Chondrocyte (in vitro differentiated cells): Measurements from ENCODE around the gene AIFM1. TPM values are rescaled to one million over a fixed set of nuclear protein-coding genes. Genes with fewer than 3 reads are reported as not detected.

ENCODE experiments used
- DNase-seq: peaks from one replicate; pipeline ENCODE4 v3.0.0; 2021; ENCODE audit warnings: mixed read lengths, low spot score
- H3K27ac Mint-ChIP-seq: one replicate; pipeline ENCODE4 v1.8.0; 2021; ENCODE audit warnings: mild to moderate bottlenecking, moderate library complexity, mixed read lengths; ENCODE audit not compliant: unreplicated experiment
- H3K27me3 Mint-ChIP-seq: 2 replicates; pipeline ENCODE4 v1.8.0; 2021; ENCODE audit warnings: low read depth, mixed read lengths
- H3K36me3 Mint-ChIP-seq: 2 replicates; pipeline ENCODE4 v1.8.0; 2021; ENCODE audit warnings: low read depth, mixed read lengths
- H3K4me1 Mint-ChIP-seq: 2 replicates; pipeline ENCODE4 v1.8.0; 2021; ENCODE audit warnings: low read depth, mild to moderate bottlenecking, mixed read lengths
- H3K4me3 Mint-ChIP-seq: one replicate; pipeline ENCODE4 v1.8.0; 2021; ENCODE audit warnings: mild to moderate bottlenecking, moderate library complexity, mixed read lengths; ENCODE audit not compliant: unreplicated experiment
- H3K9me3 Mint-ChIP-seq: 2 replicates; pipeline ENCODE4 v1.8.0; 2021; ENCODE audit warnings: low read depth, mixed read lengths
- total RNA-seq: library from RNA; stranded (reverse); gene quantifications from 3 replicates; pipeline ENCODE4 v1.2.1, GENCODE V29; 2021
- TF ChIP-seq, protein P1 (sequence below): fragments of 200-600 bp; sonication (generic); IDR thresholded peaks from 2 replicates; pipeline ENCODE4 v1.5.0; 2021; ENCODE audit warnings: antibody characterized with exemption, mild to moderate bottlenecking, moderate library complexity

The AIFM1 gene
- total RNA-seq, 1 donor from 2014 or later = 29.2 TPM

DNA sequence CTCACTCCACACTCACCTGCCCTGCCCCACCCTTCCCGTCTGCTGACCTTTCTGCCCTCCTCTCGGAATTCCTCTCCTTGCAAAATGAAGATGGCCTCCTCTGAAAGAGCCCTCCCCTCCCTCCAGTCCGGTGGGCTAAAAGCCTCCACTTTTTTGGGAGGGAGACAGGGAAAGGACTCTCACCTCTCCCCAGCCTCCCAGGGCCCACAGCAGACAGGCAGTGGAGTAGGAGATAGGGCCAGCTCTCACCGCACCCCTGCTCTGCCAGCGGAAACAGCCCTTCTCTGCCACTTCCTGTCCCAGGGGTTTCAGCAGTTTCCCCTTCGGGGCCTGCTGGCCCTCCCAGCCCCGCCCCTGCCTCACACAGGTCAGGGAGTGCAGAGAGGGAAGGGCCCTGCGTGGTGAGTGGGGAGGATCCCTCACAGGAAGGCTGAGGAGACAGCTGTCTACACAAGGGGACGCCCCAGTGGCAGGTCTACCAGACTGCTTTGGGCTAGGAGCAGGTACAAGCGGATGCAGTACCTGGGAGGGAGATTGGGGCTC is 73.6 kb downstream of the AIFM1 start:
- no peaks in the 10 kb centered on the region for H3K9me3 Mint-ChIP-seq
- TF ChIP-seq, protein P1, sequence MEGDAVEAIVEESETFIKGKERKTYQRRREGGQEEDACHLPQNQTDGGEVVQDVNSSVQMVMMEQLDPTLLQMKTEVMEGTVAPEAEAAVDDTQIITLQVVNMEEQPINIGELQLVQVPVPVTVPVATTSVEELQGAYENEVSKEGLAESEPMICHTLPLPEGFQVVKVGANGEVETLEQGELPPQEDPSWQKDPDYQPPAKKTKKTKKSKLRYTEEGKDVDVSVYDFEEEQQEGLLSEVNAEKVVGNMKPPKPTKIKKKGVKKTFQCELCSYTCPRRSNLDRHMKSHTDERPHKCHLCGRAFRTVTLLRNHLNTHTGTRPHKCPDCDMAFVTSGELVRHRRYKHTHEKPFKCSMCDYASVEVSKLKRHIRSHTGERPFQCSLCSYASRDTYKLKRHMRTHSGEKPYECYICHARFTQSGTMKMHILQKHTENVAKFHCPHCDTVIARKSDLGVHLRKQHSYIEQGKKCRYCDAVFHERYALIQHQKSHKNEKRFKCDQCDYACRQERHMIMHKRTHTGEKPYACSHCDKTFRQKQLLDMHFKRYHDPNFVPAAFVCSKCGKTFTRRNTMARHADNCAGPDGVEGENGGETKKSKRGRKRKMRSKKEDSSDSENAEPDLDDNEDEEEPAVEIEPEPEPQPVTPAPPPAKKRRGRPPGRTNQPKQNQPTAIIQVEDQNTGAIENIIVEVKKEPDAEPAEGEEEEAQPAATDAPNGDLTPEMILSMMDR = no peak
- no peak for DNase-seq
- no peak overlapping the region for H3K4me3 Mint-ChIP-seq
- no peaks in the 10 kb centered on the region for H3K27me3 Mint-ChIP-seq
- peak overlapping the region; percentile 20 for H3K27ac Mint-ChIP-seq
- H3K4me1 Mint-ChIP-seq = peaks cover 3% of the 10 kb centered on the region
- H3K36me3 Mint-ChIP-seq = no peaks in the 10 kb centered on the region

DNA sequence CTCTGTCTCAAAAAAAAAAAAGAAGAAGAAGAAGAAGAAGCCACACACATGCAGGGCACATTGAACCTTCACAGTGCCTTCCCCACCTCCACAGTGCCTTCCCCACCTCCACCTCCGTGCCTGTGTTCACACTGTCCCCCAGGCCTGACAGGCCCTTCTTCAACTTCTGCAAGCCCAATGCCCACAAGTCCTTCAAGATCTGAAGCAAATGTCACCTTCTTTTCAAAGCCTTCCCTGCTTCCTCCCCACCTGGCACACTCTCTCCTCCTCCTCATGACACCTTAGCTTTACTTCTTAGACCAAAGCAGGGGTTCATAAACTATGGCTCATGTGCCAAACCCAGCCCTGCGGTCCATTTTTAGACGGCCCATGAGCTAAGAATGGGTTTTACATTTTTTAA is 75.3 kb downstream of the AIFM1 start:
- Mint-ChIP-seq H3K9me3 (no peaks in the 10 kb centered on the region), H3K4me3 (no peak overlapping the region), H3K27me3 (no peaks in the 10 kb centered on the region), H3K4me1 (peaks cover 14% of the 10 kb centered on the region), H3K27ac (no peak overlapping the region), H3K36me3 (no peaks in the 10 kb centered on the region)
- DNase-seq = no peak
- TF ChIP-seq, protein P1 = no peak

DNA sequence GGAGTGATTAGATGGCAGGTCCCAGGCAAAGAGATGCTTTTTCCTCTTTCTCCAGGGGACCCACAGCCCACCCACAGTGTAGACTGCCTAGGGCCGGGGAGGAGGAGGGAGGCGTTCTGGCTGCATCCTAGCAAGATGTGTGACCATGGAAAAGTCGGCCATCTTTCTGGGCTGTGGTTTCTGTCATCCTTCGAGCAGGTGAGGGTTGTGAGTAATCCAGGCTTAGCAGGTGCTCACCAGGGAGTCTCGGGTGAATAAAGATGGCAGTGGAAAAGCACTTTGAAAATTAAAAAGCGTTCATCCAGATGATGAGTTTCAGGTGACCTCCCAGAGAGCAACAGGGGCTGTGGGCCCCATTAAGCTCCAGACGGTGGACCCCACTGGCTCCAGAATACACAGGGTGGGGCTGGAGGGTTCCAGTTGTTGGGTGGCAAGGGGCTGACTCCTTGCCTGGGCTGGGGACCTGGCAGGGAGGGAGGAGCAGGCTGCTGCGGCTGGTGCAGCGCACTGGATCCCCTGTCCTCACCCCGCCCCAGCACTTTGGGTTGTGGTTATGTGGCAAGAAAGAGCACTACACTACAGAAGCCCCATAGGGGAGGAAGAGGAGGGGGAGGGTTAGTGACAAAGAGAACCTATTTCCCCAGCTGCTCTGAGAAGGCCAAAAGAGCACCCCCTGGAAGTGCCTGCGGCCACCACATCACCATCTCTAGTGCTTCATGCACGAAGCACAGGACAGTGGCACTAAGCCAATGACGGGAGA is 79.0 kb downstream of the AIFM1 start:
- no peak overlapping the region for H3K4me3 Mint-ChIP-seq
- H3K9me3 Mint-ChIP-seq = no peaks in the 10 kb centered on the region
- TF ChIP-seq, protein P1 = no peak
- no peak overlapping the region for H3K27ac Mint-ChIP-seq
- H3K36me3 Mint-ChIP-seq = no peaks in the 10 kb centered on the region
- H3K27me3 Mint-ChIP-seq = no peaks in the 10 kb centered on the region
- peaks cover 30% of the 10 kb centered on the region for H3K4me1 Mint-ChIP-seq
- no peak for DNase-seq

DNA sequence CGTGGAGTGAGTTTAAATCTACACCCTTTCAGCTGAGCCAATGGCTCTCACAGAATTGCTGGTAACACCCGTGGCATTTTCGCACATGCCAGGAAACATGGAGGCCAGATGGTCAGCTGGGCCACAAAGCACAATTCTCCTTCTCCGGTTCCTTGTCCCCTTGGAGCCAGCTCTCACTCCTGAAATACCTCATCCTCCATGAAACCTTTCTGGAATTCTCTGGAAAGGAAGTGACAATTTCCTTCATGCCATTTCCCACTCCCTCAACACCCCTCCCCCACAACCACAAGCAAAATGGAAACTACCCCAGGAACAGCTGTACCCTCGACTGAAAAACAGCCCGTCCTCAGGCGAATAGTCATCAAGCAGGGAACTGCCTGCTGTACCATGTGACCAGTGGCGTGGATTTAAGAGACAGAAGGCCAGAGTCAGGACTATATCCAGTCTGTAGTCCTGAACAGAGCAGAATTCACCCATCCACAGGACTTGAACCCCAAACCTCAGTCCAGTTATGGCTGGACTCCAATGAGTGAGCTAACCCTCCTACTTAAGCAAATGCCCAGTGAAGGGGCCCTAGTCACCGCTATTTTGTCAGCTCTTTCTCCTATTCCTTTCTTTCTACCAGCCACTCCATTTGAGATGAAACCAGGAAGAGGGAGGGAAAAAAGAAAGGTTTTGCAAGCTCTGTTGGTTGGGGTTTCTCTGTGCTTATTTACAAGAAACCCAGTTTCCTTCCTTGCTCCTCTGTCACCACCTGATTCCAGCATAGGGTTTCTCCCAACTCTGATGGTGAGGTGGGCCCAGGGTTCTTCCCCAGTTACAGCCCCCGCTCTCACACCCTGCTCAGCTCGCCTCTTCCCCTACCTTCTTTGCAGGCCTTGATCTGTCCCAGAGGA is 79.8 kb downstream of the AIFM1 start:
- DNase-seq = no peak
- Mint-ChIP-seq H3K4me1 (peaks cover 35% of the 10 kb centered on the region), H3K9me3 (no peaks in the 10 kb centered on the region), H3K27me3 (no peaks in the 10 kb centered on the region), H3K36me3 (no peaks in the 10 kb centered on the region), H3K4me3 (no peak overlapping the region), H3K27ac (peak overlapping the region; percentile 80)
- TF ChIP-seq, protein P1 = no peak

DNA sequence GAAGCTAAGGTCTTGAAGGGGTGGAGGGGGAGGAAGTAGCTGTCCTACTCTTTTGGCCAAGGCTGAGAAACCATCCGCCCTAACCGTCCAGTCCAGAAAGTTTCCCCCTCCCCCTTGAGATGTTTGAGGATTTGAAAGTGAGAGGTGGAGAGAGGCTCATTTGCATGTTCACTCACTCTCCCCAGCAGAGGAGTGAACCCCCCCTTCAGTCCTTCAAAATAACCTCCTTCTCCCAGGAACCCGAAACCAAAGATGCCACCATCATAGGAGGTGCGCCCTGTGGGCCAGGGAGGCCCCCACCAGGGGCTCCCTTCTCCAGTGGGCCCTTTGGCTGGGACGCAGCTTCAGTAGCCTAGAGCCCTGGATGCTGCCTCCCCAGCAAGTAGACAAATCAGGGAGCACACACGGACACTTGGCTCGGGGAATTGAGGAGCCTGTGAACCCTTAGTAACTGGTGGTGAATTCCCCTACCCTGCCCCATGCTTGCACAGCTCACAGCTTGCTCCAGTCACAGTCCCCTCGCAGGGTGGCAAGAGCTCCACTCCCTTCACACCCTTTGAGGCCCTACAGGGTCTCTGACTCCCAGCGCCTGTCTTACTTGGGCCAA is 80.9 kb downstream of the AIFM1 start:
- H3K9me3 Mint-ChIP-seq = no peaks in the 10 kb centered on the region

More for the DNA sequence above, 80.9 kb downstream of the AIFM1 start:
- TF ChIP-seq, protein P1 = no peak
- DNase-seq = no peak
- peaks cover 35% of the 10 kb centered on the region for H3K4me1 Mint-ChIP-seq
- H3K36me3 Mint-ChIP-seq = no peaks in the 10 kb centered on the region
- no peak overlapping the region for H3K4me3 Mint-ChIP-seq
- H3K27me3 Mint-ChIP-seq = no peaks in the 10 kb centered on the region
- no peak overlapping the region for H3K27ac Mint-ChIP-seq
